NB4 (cell line): ENCODE data around the gene VWA3B.

Experiments used
- CTCF ChIP-seq: IDR thresholded peaks from one replicate; pipeline ENCODE4 v1.5.1; 2012; ENCODE audit warnings: low read depth, low read length
- POLR2A ChIP-seq: IDR thresholded peaks from 2 replicates; pipeline ENCODE4 v1.6.1; 2011; ENCODE audit warnings: mild to moderate bottlenecking; ENCODE audit not compliant: insufficient read length; ENCODE audit errors: extremely low read depth

GRCh38 chr2:98164256-98164655 is 77.3 kb downstream of the VWA3B start:
- TF ChIP-seq POLR2A (no peak), CTCF (no peak)
